Activated naive CD8-positive, alpha-beta T cell (primary cell): Measurements from ENCODE around the gene SENP6.
"Not testable (repeated sequence)": the region's sequence is repeated elsewhere in the genome, so short reads cannot be mapped to it uniquely, and the experiment has no call there.

Experiments
- H3K27ac Mint-ChIP-seq: one replicate; pipeline ENCODE4 v1.8.0; 2021; ENCODE audit warnings: mixed read lengths
- H3K27me3 Mint-ChIP-seq: one replicate; pipeline ENCODE4 v1.8.0; 2021; ENCODE audit warnings: mixed read lengths
- H3K36me3 Mint-ChIP-seq: one replicate; pipeline ENCODE4 v1.8.0; 2021; ENCODE audit warnings: mixed read lengths
- H3K4me1 Mint-ChIP-seq: one replicate; pipeline ENCODE4 v1.8.0; 2021; ENCODE audit warnings: low read depth, mixed read lengths
- H3K4me3 Mint-ChIP-seq: one replicate; pipeline ENCODE4 v1.8.0; 2021; ENCODE audit warnings: mild to moderate bottlenecking, mixed read lengths
- H3K9me3 Mint-ChIP-seq: one replicate; pipeline ENCODE4 v1.8.0; 2021; ENCODE audit warnings: low read depth, mixed read lengths

The SENP6 gene

GRCh38 chr6:75673884-75674283 lies 72.2 kb downstream of the SENP6 start:
- Mint-ChIP-seq H3K4me1 (no peaks in the 10 kb centered on the region), H3K9me3 (no peaks in the 10 kb centered on the region), H3K27me3 (no peaks in the 10 kb centered on the region), H3K4me3 (no peak overlapping the region), H3K27ac (no peak overlapping the region), H3K36me3 (peaks cover 12% of the 10 kb centered on the region)

- peaks cover 1% of the 10 kb centered on the region for H3K9me3 Mint-ChIP-seq
- peaks cover 33% of the 10 kb centered on the region for H3K36me3 Mint-ChIP-seq
- no peaks in the 10 kb centered on the region for H3K27me3 Mint-ChIP-seq
- no peaks in the 10 kb centered on the region for H3K4me1 Mint-ChIP-seq
- H3K4me3 Mint-ChIP-seq, result no peak overlapping the region
- no peak overlapping the region for H3K27ac Mint-ChIP-seq
Observed at GRCh38 chr6:75676377-75676776, 74.7 kb downstream of the SENP6 start.

- Mint-ChIP-seq H3K9me3 (peaks cover 15% of the 10 kb centered on the region), H3K4me1 (peaks cover 18% of the 10 kb centered on the region), H3K36me3 (peaks cover 67% of the 10 kb centered on the region)
- H3K27me3 Mint-ChIP-seq, H3K4me3 Mint-ChIP-seq, H3K27ac Mint-ChIP-seq: not testable (repeated sequence)
Observed at GRCh38 chr6:75682548-75682947, 80.9 kb downstream of the SENP6 start.

DNA sequence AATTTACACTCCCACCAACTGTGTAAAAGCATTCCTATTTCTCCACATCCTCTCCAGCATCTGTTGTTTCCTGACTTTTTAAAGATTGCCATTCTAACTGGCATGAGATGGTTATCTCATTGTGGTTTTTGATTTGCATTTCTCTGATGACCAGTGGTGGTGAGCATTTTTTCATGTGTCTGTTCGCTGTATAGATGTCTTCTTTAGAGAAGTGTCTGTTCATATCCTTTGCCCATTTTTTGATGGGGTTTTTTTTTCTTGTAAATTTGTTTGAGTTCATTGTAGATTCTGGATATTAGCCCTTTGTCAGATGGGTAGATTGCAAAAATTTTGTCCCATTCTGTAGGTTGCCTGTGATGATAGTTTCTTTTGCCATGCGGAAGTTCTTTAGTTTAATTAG lies 81.3 kb downstream of the SENP6 start:
- Mint-ChIP-seq H3K36me3 (peaks cover 65% of the 10 kb centered on the region), H3K9me3 (peaks cover 15% of the 10 kb centered on the region), H3K4me1 (peaks cover 18% of the 10 kb centered on the region)
- not testable (repeated sequence) for H3K4me3 Mint-ChIP-seq, H3K27me3 Mint-ChIP-seq, H3K27ac Mint-ChIP-seq

GRCh38 chr6:75687535-75687934 lies 85.9 kb downstream of the SENP6 start:
- not testable (repeated sequence) for H3K9me3 Mint-ChIP-seq, H3K4me3 Mint-ChIP-seq, H3K27me3 Mint-ChIP-seq, H3K27ac Mint-ChIP-seq
- Mint-ChIP-seq H3K36me3 (peaks cover 30% of the 10 kb centered on the region), H3K4me1 (peaks cover 18% of the 10 kb centered on the region)

DNA sequence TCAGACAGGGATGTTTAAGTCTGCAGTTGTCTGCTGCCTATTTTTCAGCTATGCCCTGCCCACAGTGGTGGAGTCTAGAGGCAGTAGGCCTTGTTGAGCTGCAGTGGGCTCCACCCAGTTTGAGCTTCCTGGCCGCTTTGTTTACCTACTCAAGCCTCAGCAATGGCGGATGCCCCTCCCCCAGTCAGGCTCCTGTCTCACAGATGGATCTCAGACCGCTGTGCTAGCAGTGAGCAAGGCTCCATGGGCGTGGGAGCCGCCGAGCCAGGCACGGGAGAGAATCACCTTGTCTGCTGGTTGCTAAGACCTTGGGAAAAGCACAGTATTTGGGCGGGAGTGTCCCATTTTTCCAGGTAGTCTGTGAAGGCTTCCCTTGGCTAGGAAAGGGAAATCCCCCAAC lies 86.3 kb downstream of the SENP6 start:
- H3K4me3 Mint-ChIP-seq, H3K27ac Mint-ChIP-seq, H3K9me3 Mint-ChIP-seq, H3K27me3 Mint-ChIP-seq: not testable (repeated sequence)
- Mint-ChIP-seq H3K4me1 (peaks cover 18% of the 10 kb centered on the region), H3K36me3 (peaks cover 28% of the 10 kb centered on the region)

- Mint-ChIP-seq H3K4me1 (peaks cover 13% of the 10 kb centered on the region), H3K9me3 (no peaks in the 10 kb centered on the region), H3K36me3 (peaks cover 22% of the 10 kb centered on the region), H3K27ac (no peak overlapping the region), H3K27me3 (no peaks in the 10 kb centered on the region), H3K4me3 (no peak overlapping the region)
Observed at GRCh38 chr6:75689576-75689975, 87.9 kb downstream of the SENP6 start.

DNA sequence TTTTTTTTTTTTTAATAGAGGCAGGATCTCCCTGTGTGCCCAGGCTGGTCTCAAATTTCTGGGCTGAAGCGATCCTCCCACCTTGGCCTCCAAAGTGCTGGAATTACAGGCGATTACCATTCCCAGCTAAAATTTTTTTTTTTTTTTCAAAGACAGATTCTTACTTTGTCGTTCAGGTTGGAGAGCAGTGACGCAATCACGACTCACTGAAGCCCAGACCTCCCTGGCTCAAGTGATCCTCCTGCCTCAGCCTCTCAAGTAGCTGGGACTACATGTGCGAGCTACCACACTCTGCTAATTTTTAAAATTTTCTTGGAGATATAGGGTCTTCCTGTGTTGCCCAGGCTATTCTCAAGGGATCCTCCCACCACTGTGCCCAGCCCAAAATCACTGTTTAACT lies 89.3 kb downstream of the SENP6 start:
- Mint-ChIP-seq H3K4me1 (peaks cover 7% of the 10 kb centered on the region), H3K4me3 (no peak overlapping the region), H3K9me3 (no peaks in the 10 kb centered on the region), H3K36me3 (peaks cover 16% of the 10 kb centered on the region), H3K27ac (no peak overlapping the region), H3K27me3 (no peaks in the 10 kb centered on the region)

GRCh38 chr6:75693534-75693933 lies 91.9 kb downstream of the SENP6 start:
- H3K27ac Mint-ChIP-seq, result no peak overlapping the region
- H3K4me1 Mint-ChIP-seq, result no peaks in the 10 kb centered on the region
- no peaks in the 10 kb centered on the region for H3K9me3 Mint-ChIP-seq
- H3K36me3 Mint-ChIP-seq, result peaks cover 20% of the 10 kb centered on the region
- no peaks in the 10 kb centered on the region for H3K27me3 Mint-ChIP-seq
- H3K4me3 Mint-ChIP-seq, result no peak overlapping the region

DNA sequence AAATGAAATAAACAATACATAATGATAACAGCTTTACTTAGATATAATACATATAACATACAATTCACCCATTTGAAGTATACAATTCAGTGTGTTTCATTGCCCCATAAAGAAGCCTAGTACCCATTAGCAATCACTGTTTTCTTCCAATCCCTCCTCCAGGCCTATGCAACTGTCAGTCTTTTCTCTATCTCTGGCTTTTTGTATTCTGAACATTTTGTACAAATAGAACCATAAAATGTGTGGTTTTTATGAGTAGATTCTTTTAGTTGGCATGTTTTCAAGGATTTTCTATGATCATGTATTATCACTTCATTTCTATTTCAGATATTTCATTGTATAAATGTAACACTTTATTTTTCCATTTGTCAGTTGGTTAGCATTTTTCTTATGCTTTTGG lies 92.7 kb downstream of the SENP6 start:
- H3K4me3 Mint-ChIP-seq, result no peak overlapping the region
- H3K9me3 Mint-ChIP-seq, result no peaks in the 10 kb centered on the region
- H3K27ac Mint-ChIP-seq, result no peak overlapping the region
- H3K27me3 Mint-ChIP-seq, result no peaks in the 10 kb centered on the region
- H3K4me1 Mint-ChIP-seq, result no peaks in the 10 kb centered on the region
- H3K36me3 Mint-ChIP-seq, result peaks cover 20% of the 10 kb centered on the region

- H3K27me3 Mint-ChIP-seq, H3K27ac Mint-ChIP-seq, H3K4me1 Mint-ChIP-seq, H3K9me3 Mint-ChIP-seq, H3K4me3 Mint-ChIP-seq: not testable (repeated sequence)
- peaks cover 19% of the 10 kb centered on the region for H3K36me3 Mint-ChIP-seq
Observed at GRCh38 chr6:75708334-75708733, 106.7 kb downstream of the SENP6 start.

DNA sequence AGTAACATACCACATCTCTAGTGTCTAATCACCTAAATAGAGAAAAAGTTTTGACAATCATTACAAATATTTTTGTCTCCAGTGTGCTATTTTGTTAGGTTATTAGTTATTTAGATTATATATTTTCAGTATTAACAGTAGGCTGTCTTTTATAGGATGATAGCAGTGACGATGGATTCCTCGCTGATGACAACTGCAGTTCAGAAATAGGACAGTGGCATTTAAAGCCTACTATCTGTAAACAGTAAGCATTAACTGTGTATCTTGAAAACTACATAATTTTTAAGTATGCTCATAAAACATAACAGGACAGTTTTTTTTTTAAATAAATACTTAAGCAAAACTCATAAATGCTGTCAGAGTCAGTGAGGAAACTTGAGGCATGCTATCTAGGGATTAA lies 109.5 kb downstream of the SENP6 start:
- Mint-ChIP-seq H3K27ac (no peak overlapping the region), H3K36me3 (peaks cover 22% of the 10 kb centered on the region), H3K4me1 (no peaks in the 10 kb centered on the region), H3K9me3 (no peaks in the 10 kb centered on the region), H3K4me3 (no peak overlapping the region), H3K27me3 (no peaks in the 10 kb centered on the region)

GRCh38 chr6:75719133-75719532 lies 117.5 kb downstream of the SENP6 start:
- Mint-ChIP-seq H3K27ac (no peak overlapping the region), H3K36me3 (peaks cover 8% of the 10 kb centered on the region), H3K9me3 (no peaks in the 10 kb centered on the region), H3K27me3 (no peaks in the 10 kb centered on the region), H3K4me1 (no peaks in the 10 kb centered on the region), H3K4me3 (no peak overlapping the region)

- Mint-ChIP-seq H3K4me1 (no peaks in the 10 kb centered on the region), H3K27me3 (no peaks in the 10 kb centered on the region), H3K27ac (no peak overlapping the region), H3K9me3 (no peaks in the 10 kb centered on the region), H3K4me3 (no peak overlapping the region), H3K36me3 (no peaks in the 10 kb centered on the region)
Observed at GRCh38 chr6:75723382-75723781, 121.7 kb downstream of the SENP6 start.

DNA sequence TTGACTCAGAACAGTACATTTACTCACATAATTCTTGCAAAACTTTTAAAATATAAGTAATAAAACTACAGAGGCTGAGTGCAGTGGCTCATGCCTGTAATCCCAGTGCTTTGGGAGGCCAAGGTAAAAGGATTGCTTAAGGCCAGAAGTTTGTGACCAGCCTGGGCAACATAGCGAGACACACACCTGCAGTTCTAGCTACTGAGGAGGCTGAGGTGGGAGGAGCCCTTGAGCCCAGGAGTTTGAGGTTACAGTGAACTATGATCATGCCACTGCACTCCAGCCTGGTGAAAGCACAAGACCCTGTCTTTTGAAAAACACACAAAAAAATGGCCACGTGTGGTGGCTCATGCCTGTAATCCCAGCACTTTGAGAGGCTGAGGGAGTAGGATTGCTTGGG lies 125.5 kb downstream of the SENP6 start:
- H3K36me3 Mint-ChIP-seq, result no peaks in the 10 kb centered on the region
- no peaks in the 10 kb centered on the region for H3K9me3 Mint-ChIP-seq
- no peak overlapping the region for H3K4me3 Mint-ChIP-seq
- H3K27me3 Mint-ChIP-seq, result no peaks in the 10 kb centered on the region
- H3K4me1 Mint-ChIP-seq, result no peaks in the 10 kb centered on the region
- H3K27ac Mint-ChIP-seq, result no peak overlapping the region

DNA sequence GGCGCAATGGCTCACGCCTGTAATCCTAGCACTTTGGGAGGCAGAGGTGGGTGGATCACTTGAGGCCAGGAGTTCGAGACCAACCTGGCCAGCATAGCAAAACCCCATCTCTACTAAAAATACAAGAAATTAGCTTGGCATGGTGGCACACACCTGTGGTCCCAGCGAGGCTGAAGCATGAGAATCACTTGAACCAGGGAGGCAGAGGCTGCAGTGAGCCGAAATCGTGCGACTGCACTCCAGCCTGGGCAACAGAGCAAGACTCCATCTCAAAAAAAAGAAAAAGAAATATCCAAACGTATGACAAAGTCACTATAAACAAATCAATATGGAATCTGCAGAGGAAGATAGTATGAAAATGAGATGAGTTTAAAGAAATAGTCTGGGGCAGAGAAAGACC lies 129.3 kb downstream of the SENP6 start:
- not testable (repeated sequence) for H3K9me3 Mint-ChIP-seq, H3K27ac Mint-ChIP-seq, H3K4me1 Mint-ChIP-seq, H3K4me3 Mint-ChIP-seq, H3K27me3 Mint-ChIP-seq, H3K36me3 Mint-ChIP-seq
